H9 (cell line): ENCODE results near the gene FAM8A1. TPM values are rescaled to one million over a fixed set of nuclear protein-coding genes. Genes with fewer than 3 reads are reported as not detected.

Source experiments
- DNase-seq: peaks from one replicate; pipeline ENCODE4 v3.0.0-alpha.2; 2017
- H2AFZ ChIP-seq: one replicate; pipeline ENCODE4 v1.6.1; 2013; ENCODE audit warnings: mild to moderate bottlenecking, low read length, control low read depth, moderate library complexity
- H2AK5ac ChIP-seq: 2 replicates; pipeline ENCODE4 v1.6.1; 2013; ENCODE audit warnings: low read length, control low read depth, mixed read lengths; ENCODE audit not compliant: insufficient read length
- H2BK120ac ChIP-seq: one replicate; pipeline ENCODE4 v1.6.1; 2013; ENCODE audit warnings: low read depth, mild to moderate bottlenecking, low read length, control low read depth, inconsistent platforms; ENCODE audit not compliant: poor library complexity, severe bottlenecking
- H2BK12ac ChIP-seq: 2 replicates; pipeline ENCODE4 v1.6.1; 2013; ENCODE audit warnings: low read length, control low read depth, mixed read lengths, low read depth; ENCODE audit not compliant: insufficient read length
- H2BK15ac ChIP-seq: 2 replicates; pipeline ENCODE4 v1.6.1; 2013; ENCODE audit warnings: low read depth, low read length, control low read depth
- H2BK20ac ChIP-seq: one replicate; pipeline ENCODE4 v1.6.1; 2013; ENCODE audit warnings: low read depth, mild to moderate bottlenecking, low read length, control low read depth, inconsistent platforms; ENCODE audit not compliant: poor library complexity, severe bottlenecking
- H2BK5ac ChIP-seq: 2 replicates; pipeline ENCODE4 v1.6.1; 2013; ENCODE audit warnings: low read length, control low read depth, mixed read lengths; ENCODE audit not compliant: insufficient read length
- H3K14ac ChIP-seq: 2 replicates; pipeline ENCODE4 v1.6.1; 2013; ENCODE audit warnings: low read length, control low read depth; ENCODE audit not compliant: insufficient read depth
- H3K18ac ChIP-seq: 2 replicates; pipeline ENCODE4 v1.6.1; 2013; ENCODE audit warnings: low read depth, mild to moderate bottlenecking, mixed read lengths, low read length, control low read depth; ENCODE audit not compliant: insufficient read length
- H3K23ac ChIP-seq: 2 replicates; pipeline ENCODE4 v1.6.1; 2013; ENCODE audit warnings: low read length, control low read depth, mixed read lengths, low read depth; ENCODE audit not compliant: insufficient read length
- H3K23me2 ChIP-seq: 2 replicates; pipeline ENCODE4 v1.6.1; 2013; ENCODE audit warnings: low read depth, mild to moderate bottlenecking, mixed read lengths, low read length, control low read depth; ENCODE audit not compliant: insufficient read length, poor library complexity, severe bottlenecking
- H3K27ac ChIP-seq: 2 replicates; pipeline ENCODE4 v1.5.1; 2013; ENCODE audit warnings: low read length, control low read depth, mixed read lengths, low read depth; ENCODE audit not compliant: insufficient read length
- H3K27me3 ChIP-seq: 2 replicates; pipeline ENCODE4 v1.6.1; 2013; ENCODE audit warnings: low read length, control low read depth, inconsistent platforms; ENCODE audit not compliant: insufficient read depth
- H3K4ac ChIP-seq: 2 replicates; pipeline ENCODE4 v1.6.1; 2013; ENCODE audit warnings: low read depth, mild to moderate bottlenecking, control low read depth, inconsistent platforms, low read length, moderate library complexity
- H3K4me1 ChIP-seq: 2 replicates; pipeline ENCODE4 v1.6.1; 2013; ENCODE audit warnings: low read length, control low read depth, inconsistent platforms; ENCODE audit not compliant: insufficient read depth
- H3K4me2 ChIP-seq: 2 replicates; pipeline ENCODE4 v1.6.1; 2013; ENCODE audit warnings: low read length, control low read depth, mixed read lengths; ENCODE audit not compliant: insufficient read length, insufficient read depth
- H3K56ac ChIP-seq: 2 replicates; pipeline ENCODE4 v1.6.1; 2013; ENCODE audit warnings: low read depth, mild to moderate bottlenecking, mixed read lengths, low read length, control low read depth; ENCODE audit not compliant: insufficient read length
- H3K79me1 ChIP-seq: 2 replicates; pipeline ENCODE4 v1.6.1; 2013; ENCODE audit warnings: low read depth, mild to moderate bottlenecking, moderate library complexity, low read length, control low read depth, inconsistent platforms; ENCODE audit not compliant: insufficient read depth, poor library complexity, severe bottlenecking
- H3K79me2 ChIP-seq: 2 replicates; pipeline ENCODE4 v1.6.1; 2013; ENCODE audit warnings: low read length, control low read depth, inconsistent platforms; ENCODE audit not compliant: insufficient read depth
- H3K9ac ChIP-seq: 2 replicates; pipeline ENCODE4 v1.6.1; 2013; ENCODE audit warnings: low read length, control low read depth, mixed read lengths; ENCODE audit not compliant: insufficient read length; ENCODE audit errors: extremely low read depth
- H3K9me3 ChIP-seq: one replicate; pipeline ENCODE4 v1.6.1; 2013; ENCODE audit warnings: low read depth, low read length, inconsistent platforms; ENCODE audit not compliant: control insufficient read depth
- H3T11ph ChIP-seq: one replicate; pipeline ENCODE4 v1.6.1; 2013; ENCODE audit warnings: mild to moderate bottlenecking, low read length, control low read depth, inconsistent platforms
- H4K20me1 ChIP-seq: one replicate; pipeline ENCODE4 v1.6.1; 2013; ENCODE audit not compliant: control insufficient read depth, insufficient read length, insufficient read depth
- H4K5ac ChIP-seq: 2 replicates; pipeline ENCODE4 v1.6.1; 2013; ENCODE audit warnings: low read depth, mild to moderate bottlenecking, mixed read lengths, low read length, control low read depth; ENCODE audit not compliant: insufficient read length
- H4K8ac ChIP-seq: replicated peaks from 2 replicates; pipeline ENCODE4 v1.6.1; 2013; ENCODE audit warnings: low read length, control low read depth, mixed read lengths, low read depth; ENCODE audit not compliant: insufficient read length
- H4K91ac ChIP-seq: 2 replicates; pipeline ENCODE4 v1.6.1; 2013; ENCODE audit warnings: low read depth, mild to moderate bottlenecking, moderate library complexity, mixed read lengths, low read length, control low read depth; ENCODE audit not compliant: insufficient read length
- H3K27ac Mint-ChIP-seq, 3 experiments: 2 replicates in 2 of 3; 3 replicates in 1 of 3; pipeline ENCODE4 v1.8.0; 2020 to 2021; ENCODE audit warnings: mixed read lengths in 3 of 3, mild to moderate bottlenecking in 1 of 3, moderate library complexity in 1 of 3
- H3K27me3 Mint-ChIP-seq: 2 replicates; pipeline ENCODE4 v1.8.0; 2021; ENCODE audit warnings: low read depth, mild to moderate bottlenecking, moderate library complexity, mixed read lengths
- H3K36me3 Mint-ChIP-seq, 3 experiments: 2 replicates in 2 of 3; 3 replicates in 1 of 3; pipeline ENCODE4 v1.8.0; 2020 to 2021; ENCODE audit warnings: low read depth in 3 of 3, mixed read lengths in 3 of 3; ENCODE audit not compliant: insufficient read depth in 1 of 3
- H3K4me1 Mint-ChIP-seq, 2 experiments: 2 replicates each; pipeline ENCODE4 v1.8.0; 2020; ENCODE audit warnings: mixed read lengths in 2 of 2
- H3K4me3 Mint-ChIP-seq, 2 experiments: 2 replicates in 1 of 2; 3 replicates in 1 of 2; pipeline ENCODE4 v1.8.0; 2020 to 2021; ENCODE audit warnings: mild to moderate bottlenecking in 2 of 2, mixed read lengths in 2 of 2, moderate library complexity in 1 of 2
- H3K9me3 Mint-ChIP-seq, 2 experiments: 2 replicates in 1 of 2; 3 replicates in 1 of 2; pipeline ENCODE4 v1.8.0; 2020; ENCODE audit warnings: mild to moderate bottlenecking in 2 of 2, mixed read lengths in 2 of 2, moderate library complexity in 1 of 2
- WGBS: extraction: QIAGEN DNeasy Blood & Tissue Kit; methylation state at CpG from one replicate; pipeline ENCODE4 v1.1.7; 2013; ENCODE audit warnings: missing lambda C conversion rate, low lambda C conversion rate, mixed read lengths; ENCODE audit not compliant: insufficient read length; ENCODE audit errors: extremely low coverage; 5-methylcytosine and 5-hydroxymethylcytosine counted together
- total RNA-seq: library from RNA; stranded (reverse); gene quantifications from 2 replicates; pipeline ENCODE4 v1.2.1, GENCODE V29; 2021
- TF ChIP-seq, protein P1 (sequence below): fragments of 200-600 bp; sonication (generic); conservative IDR thresholded peaks from 3 replicates; pipeline ENCODE4 v1.8.0; 2021; ENCODE audit warnings: antibody characterized with exemption, mild to moderate bottlenecking

FAM8A1 gene
- total RNA-seq, 1 experiment from 2014 or later: 11.0 TPM

DNA sequence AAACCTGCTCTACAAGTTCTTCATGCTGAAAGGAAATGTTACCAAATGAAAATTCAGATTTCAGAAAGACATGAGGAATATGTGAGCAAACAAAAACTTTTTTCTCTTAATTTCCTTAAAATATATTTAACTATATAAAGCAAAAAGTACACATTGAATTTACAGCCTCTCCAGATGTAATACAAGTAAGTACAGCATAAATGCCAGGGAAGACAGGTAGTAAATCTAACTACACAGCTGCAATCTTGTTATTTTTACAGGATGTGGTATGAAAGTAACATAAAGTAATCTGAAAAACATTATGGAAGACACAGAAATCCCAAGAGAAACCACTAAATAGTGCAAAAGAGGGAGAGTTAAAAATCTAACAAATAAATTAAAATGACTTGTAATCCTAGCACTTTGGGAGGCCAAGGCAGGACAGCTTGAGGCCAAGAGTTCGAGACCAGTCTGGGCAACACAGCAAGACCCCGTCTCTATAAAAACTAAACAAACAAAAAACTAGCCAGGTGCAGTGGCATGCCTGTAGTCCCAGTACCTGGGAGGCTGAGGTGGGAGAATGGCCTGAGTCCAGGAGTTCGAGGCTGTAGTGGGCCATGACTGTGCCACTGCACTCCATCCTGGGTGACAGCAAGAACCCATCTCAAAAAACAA is 50.7 kb downstream of the FAM8A1 start:
- no peak overlapping the region for H3K18ac ChIP-seq
- no peak overlapping the region for H2BK15ac ChIP-seq
- no peak overlapping the region for H3K9ac ChIP-seq
- H2AK5ac ChIP-seq: no peak overlapping the region
- H4K91ac ChIP-seq: no peak overlapping the region
- H2BK20ac ChIP-seq: no peak overlapping the region
- peaks cover 5% of the 10 kb centered on the region for H3K79me1 ChIP-seq
- peaks cover 20 to 78% (median 73%) of the 10 kb centered on the region in 3 experiments; a peak in 6 of 7 replicates for H3K36me3 Mint-ChIP-seq
- H3K27me3 ChIP-seq: no peaks in the 10 kb centered on the region
- H3K4me1 ChIP-seq: no peaks in the 10 kb centered on the region
- H3T11ph ChIP-seq: no peak overlapping the region
- no peaks in the 10 kb centered on the region for H4K20me1 ChIP-seq
- no peak overlapping the region for H3K56ac ChIP-seq
- H2BK12ac ChIP-seq: no peak overlapping the region
- no peak overlapping the region for H4K5ac ChIP-seq
- H3K9me3 Mint-ChIP-seq: no peaks in the 10 kb centered on the region
- WGBS: no CpG with 5 or more reads among the region's 3 CpGs
- no peak overlapping the region for H3K4ac ChIP-seq
- no peak overlapping the region for H2BK5ac ChIP-seq
- TF ChIP-seq, protein P1, sequence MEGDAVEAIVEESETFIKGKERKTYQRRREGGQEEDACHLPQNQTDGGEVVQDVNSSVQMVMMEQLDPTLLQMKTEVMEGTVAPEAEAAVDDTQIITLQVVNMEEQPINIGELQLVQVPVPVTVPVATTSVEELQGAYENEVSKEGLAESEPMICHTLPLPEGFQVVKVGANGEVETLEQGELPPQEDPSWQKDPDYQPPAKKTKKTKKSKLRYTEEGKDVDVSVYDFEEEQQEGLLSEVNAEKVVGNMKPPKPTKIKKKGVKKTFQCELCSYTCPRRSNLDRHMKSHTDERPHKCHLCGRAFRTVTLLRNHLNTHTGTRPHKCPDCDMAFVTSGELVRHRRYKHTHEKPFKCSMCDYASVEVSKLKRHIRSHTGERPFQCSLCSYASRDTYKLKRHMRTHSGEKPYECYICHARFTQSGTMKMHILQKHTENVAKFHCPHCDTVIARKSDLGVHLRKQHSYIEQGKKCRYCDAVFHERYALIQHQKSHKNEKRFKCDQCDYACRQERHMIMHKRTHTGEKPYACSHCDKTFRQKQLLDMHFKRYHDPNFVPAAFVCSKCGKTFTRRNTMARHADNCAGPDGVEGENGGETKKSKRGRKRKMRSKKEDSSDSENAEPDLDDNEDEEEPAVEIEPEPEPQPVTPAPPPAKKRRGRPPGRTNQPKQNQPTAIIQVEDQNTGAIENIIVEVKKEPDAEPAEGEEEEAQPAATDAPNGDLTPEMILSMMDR: no peak
- H3K9me3 ChIP-seq: no peaks in the 10 kb centered on the region
- H3K4me1 Mint-ChIP-seq: no peaks in the 10 kb centered on the region
- H3K4me3 Mint-ChIP-seq: no peak overlapping the region
- no peak overlapping the region for H3K27ac ChIP-seq
- DNase-seq: no peak
- H3K27ac Mint-ChIP-seq: no peak overlapping the region
- H3K14ac ChIP-seq: no peak overlapping the region
- H3K23me2 ChIP-seq: no peaks in the 10 kb centered on the region
- H3K27me3 Mint-ChIP-seq: no peaks in the 10 kb centered on the region
- H3K79me2 ChIP-seq: no peaks in the 10 kb centered on the region; the same call in 1 of the 2 replicates
- H2BK120ac ChIP-seq: no peak overlapping the region
- H3K4me2 ChIP-seq: no peak overlapping the region
- no peak overlapping the region for H3K23ac ChIP-seq
- H2AFZ ChIP-seq: no peak overlapping the region
- no peak overlapping the region for H4K8ac ChIP-seq
